Left lobe of liver (tissue), 1 donor: Measurements from ENCODE around the gene CHAT. TPM values are rescaled to one million over a fixed set of nuclear protein-coding genes. Genes with fewer than 3 reads are reported as not detected.

Source experiments
- total RNA-seq: library from RNA; stranded (reverse); gene quantifications from one replicate; pipeline ENCODE4 v1.2.1, GENCODE V29; 2021
- donor health status: DM: no; HTN: yes; CAD: no.

CHAT gene
- total RNA-seq, 1 donor from 2014 or later, result not detected

Other genes with a start within 250 kb of the CHAT start
- gene DRGX, start 217.9 kb upstream of the CHAT start, total RNA-seq, result not detected
- 12.6 TPM for gene ERCC6, start 74.9 kb upstream of the CHAT start, total RNA-seq
- gene SLC18A3, start 3.7 kb upstream of the CHAT start, total RNA-seq, result not detected
- gene C10orf53, start 65.6 kb downstream of the CHAT start, total RNA-seq, result not detected
- gene OGDHL, start 148.3 kb downstream of the CHAT start, total RNA-seq, result 88.9 TPM